Neuronal stem cell (in vitro differentiated cells): ENCODE data around the gene PIK3R2.

Source experiments
- DNase-seq: peaks from one replicate; pipeline ENCODE4 v3.0.0-alpha.2; 2013; ENCODE audit warnings: low spot score
- H2AFZ ChIP-seq: one replicate; pipeline ENCODE4 v1.6.1; 2013; ENCODE audit warnings: mild to moderate bottlenecking, low read length, inconsistent platforms
- H2AK5ac ChIP-seq: 2 replicates; pipeline ENCODE4 v1.6.1; 2013; ENCODE audit warnings: low read depth, mild to moderate bottlenecking, inconsistent platforms, low read length, moderate library complexity, mixed read lengths
- H2BK120ac ChIP-seq: 2 replicates; pipeline ENCODE4 v1.6.1; 2013; ENCODE audit warnings: low read depth, mild to moderate bottlenecking, inconsistent platforms, low read length, moderate library complexity, mixed read lengths
- H2BK12ac ChIP-seq: one replicate; pipeline ENCODE4 v1.6.1; 2013; ENCODE audit warnings: low read length, inconsistent platforms
- H2BK15ac ChIP-seq: 2 replicates; pipeline ENCODE4 v1.6.1; 2013; ENCODE audit warnings: mild to moderate bottlenecking, low read length, inconsistent platforms, mixed read lengths
- H2BK5ac ChIP-seq: one replicate; pipeline ENCODE4 v1.6.1; 2013; ENCODE audit warnings: inconsistent platforms, mild to moderate bottlenecking, low read length, moderate library complexity
- H3K14ac ChIP-seq: one replicate; pipeline ENCODE4 v1.6.1; 2013; ENCODE audit warnings: low read length, inconsistent platforms
- H3K18ac ChIP-seq: 2 replicates; pipeline ENCODE4 v1.6.1; 2013; ENCODE audit warnings: low read length, inconsistent platforms
- H3K23ac ChIP-seq: 2 replicates; pipeline ENCODE4 v1.6.1; 2013; ENCODE audit warnings: low read depth, mild to moderate bottlenecking, mixed read lengths, low read length, inconsistent platforms; ENCODE audit not compliant: poor library complexity
- H3K27ac ChIP-seq: replicated peaks from 3 replicates; pipeline ENCODE4 v1.5.1; 2013; ENCODE audit warnings: low read length, inconsistent platforms
- H3K27me3 ChIP-seq, 3 experiments: 2 replicates each; pipeline ENCODE4 v1.6.1; 2013; ENCODE audit warnings: low read length in 3 of 3, mild to moderate bottlenecking in 2 of 3, inconsistent platforms in 1 of 3, low read depth in 1 of 3, mixed read lengths in 1 of 3, moderate library complexity in 1 of 3; ENCODE audit not compliant: control insufficient read depth in 3 of 3, insufficient read depth in 3 of 3
- H3K36me3 ChIP-seq, 2 donors: replicated peaks in 1 of 2; 2 replicates each; pipeline ENCODE4 v1.6.1; 2013; ENCODE audit warnings: low read length in 2 of 2; ENCODE audit not compliant: control insufficient read depth in 2 of 2, insufficient read depth in 2 of 2
- H3K4ac ChIP-seq: 2 replicates; pipeline ENCODE4 v1.6.1; 2013; ENCODE audit warnings: inconsistent platforms, mild to moderate bottlenecking, low read length, moderate library complexity
- H3K4me1 ChIP-seq, 2 donors: 1 replicate in 1 of 2; 2 replicates in 1 of 2; pipeline ENCODE4 v1.6.1; 2013; ENCODE audit warnings: low read length in 2 of 2, low read depth in 1 of 2; ENCODE audit not compliant: control insufficient read depth in 2 of 2, insufficient read depth in 1 of 2
- H3K4me2 ChIP-seq: one replicate; pipeline ENCODE4 v1.6.1; 2013; ENCODE audit warnings: mild to moderate bottlenecking, low read length, inconsistent platforms; ENCODE audit not compliant: insufficient read depth, poor library complexity, severe bottlenecking
- H3K4me3 ChIP-seq, 2 donors: 2 replicates each; pipeline ENCODE4 v1.5.1; 2013; ENCODE audit warnings: low read length in 2 of 2, mild to moderate bottlenecking in 2 of 2, inconsistent platforms in 1 of 2, moderate library complexity in 1 of 2
- H3K79me1 ChIP-seq: one replicate; pipeline ENCODE4 v1.6.1; 2013; ENCODE audit warnings: low read depth, mild to moderate bottlenecking, inconsistent platforms, low read length, moderate library complexity
- H3K9ac ChIP-seq: one replicate; pipeline ENCODE4 v1.6.1; 2013; ENCODE audit warnings: mild to moderate bottlenecking, low read depth, low read length, inconsistent platforms; ENCODE audit not compliant: poor library complexity
- H3K9me3 ChIP-seq, 2 donors: replicated peaks in 1 of 2; 2 replicates each; pipeline versions ENCODE3 to v1.6.1; 2013; ENCODE audit warnings: low read length in 2 of 2, mild to moderate bottlenecking in 2 of 2, inconsistent platforms in 1 of 2, low read depth in 1 of 2, mixed read lengths in 1 of 2, moderate library complexity in 1 of 2; ENCODE audit not compliant: control insufficient read depth in 2 of 2, insufficient read depth in 1 of 2
- H4K8ac ChIP-seq: one replicate; pipeline ENCODE4 v1.6.1; 2013; ENCODE audit warnings: low read depth, mild to moderate bottlenecking, inconsistent platforms, low read length, moderate library complexity
- H4K91ac ChIP-seq: one replicate; pipeline ENCODE4 v1.6.1; 2013; ENCODE audit warnings: low read length, low read depth, mild to moderate bottlenecking, inconsistent platforms; ENCODE audit not compliant: poor library complexity
- WGBS, 2 donors: extraction: QIAGEN DNeasy Blood & Tissue Kit; methylation state at CpG; one replicate each; pipeline ENCODE4 v1.1.7; 2013; ENCODE audit warnings: missing lambda C conversion rate in 2 of 2, mixed read lengths in 1 of 2; ENCODE audit not compliant: insufficient read length in 2 of 2, insufficient replicate concordance in 1 of 2; ENCODE audit errors: extremely low coverage in 2 of 2; 5-methylcytosine and 5-hydroxymethylcytosine counted together

The PIK3R2 gene

DNA sequence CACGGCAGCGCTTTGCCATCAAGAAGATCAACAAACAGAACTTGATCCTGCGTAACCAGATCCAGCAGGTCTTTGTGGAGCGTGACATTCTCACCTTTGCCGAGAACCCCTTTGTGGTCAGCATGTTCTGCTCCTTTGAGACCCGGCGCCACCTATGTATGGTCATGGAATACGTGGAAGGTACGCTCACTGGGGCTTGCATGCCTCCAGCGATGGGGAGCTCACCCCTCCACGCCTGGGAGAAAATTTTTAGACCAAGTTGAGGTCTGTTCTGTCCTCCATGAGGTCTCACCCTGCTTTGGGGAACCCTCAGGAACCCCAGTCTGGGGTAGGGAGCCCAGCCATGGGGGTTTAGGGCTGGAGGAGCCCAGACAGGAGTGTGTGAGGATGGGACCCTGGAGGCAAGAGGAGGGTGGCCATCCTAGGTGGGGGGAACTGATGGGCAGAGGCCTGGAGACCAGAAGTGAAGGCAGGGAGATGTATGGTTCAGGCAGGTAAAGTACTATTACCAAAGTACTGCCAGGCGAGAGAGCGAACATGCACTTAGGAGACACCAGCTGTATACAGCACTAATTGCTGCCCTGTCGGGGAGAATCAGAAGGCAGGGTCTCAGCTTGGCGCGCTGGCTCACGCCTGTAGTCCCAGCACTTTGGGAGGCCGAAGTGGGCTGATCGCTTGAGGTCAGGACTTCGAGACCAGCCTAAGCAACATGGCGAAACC lies 22.3 kb upstream of the PIK3R2 start:
- Histone ChIP-seq H3K79me1 (no peaks in the 10 kb centered on the region), H3K9ac (no peak overlapping the region), H2AK5ac (no peak overlapping the region), H4K8ac (no peak overlapping the region), H3K9me3 (peaks cover 0 to 2% of the 10 kb centered on the region in 2 donors), H3K14ac (no peak overlapping the region), H3K4me2 (no peak overlapping the region), H2BK120ac (no peak overlapping the region), H2BK5ac (no peak overlapping the region), H3K18ac (no peak overlapping the region), H2BK12ac (no peak overlapping the region), H3K27me3 (no peaks in the 10 kb centered on the region), H3K4me1 (no peaks in the 10 kb centered on the region), H3K4me3 (peak overlapping the region in 1 of 2 donors; percentile 14), H3K4ac (no peak overlapping the region), H3K36me3 (peaks cover 34 to 77% of the 10 kb centered on the region in 2 donors), H2BK15ac (no peak overlapping the region), H4K91ac (no peak overlapping the region), H3K23ac (peak overlapping the region; percentile 80), H2AFZ (no peak overlapping the region), H3K27ac (no peak overlapping the region)
- no CpG with 5 or more reads among the region's 21 CpGs for WGBS, 2 donors
- DNase-seq: no peak

DNA sequence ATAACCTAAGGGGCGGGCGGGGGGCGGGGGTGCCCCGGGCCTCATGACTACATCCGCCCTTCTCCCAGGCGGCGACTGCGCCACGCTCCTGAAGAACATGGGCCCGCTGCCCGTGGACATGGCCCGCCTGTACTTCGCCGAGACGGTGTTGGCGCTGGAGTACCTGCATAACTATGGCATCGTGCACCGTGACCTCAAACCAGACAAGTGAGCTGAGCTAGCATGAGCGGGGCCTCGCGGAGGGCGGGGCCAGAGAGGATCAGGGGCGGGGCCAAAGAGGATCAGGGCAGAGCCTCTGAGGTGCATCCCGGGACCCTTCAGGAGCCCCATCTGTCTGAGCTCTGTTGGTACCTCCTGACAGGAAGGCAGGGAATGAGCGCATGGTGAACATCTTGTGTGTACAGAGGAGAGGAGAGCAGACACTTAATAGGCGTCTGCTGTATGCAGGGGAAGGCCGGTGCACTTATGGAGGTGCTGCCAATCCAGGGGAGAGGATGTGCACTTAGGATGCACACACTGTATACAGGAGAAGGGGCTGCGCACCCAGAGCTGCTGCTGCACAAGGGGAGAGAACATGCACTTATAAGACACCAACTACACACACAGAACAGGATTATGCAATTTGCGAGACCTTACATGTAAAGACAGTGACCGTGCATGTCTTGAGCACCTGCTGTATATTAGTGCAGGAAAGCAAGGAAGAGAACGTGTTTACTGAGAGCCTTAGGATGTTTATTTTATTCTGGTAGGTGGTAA lies 20.9 kb upstream of the PIK3R2 start:
- no peak overlapping the region for H2AFZ ChIP-seq
- no peak overlapping the region for H3K4me3 ChIP-seq
- H2BK15ac ChIP-seq: no peak overlapping the region
- no peak overlapping the region for H4K91ac ChIP-seq
- no peak overlapping the region for H3K23ac ChIP-seq
- no peak overlapping the region for H2BK5ac ChIP-seq
- H2BK12ac ChIP-seq: no peak overlapping the region
- H3K27ac ChIP-seq: no peak overlapping the region
- H3K18ac ChIP-seq: no peak overlapping the region
- no peaks in the 10 kb centered on the region for H3K27me3 ChIP-seq
- no peak for DNase-seq
- H3K9me3 ChIP-seq: peaks cover 0 to 2% of the 10 kb centered on the region in 2 donors
- no peak overlapping the region for H4K8ac ChIP-seq
- H3K79me1 ChIP-seq: no peaks in the 10 kb centered on the region
- H3K36me3 ChIP-seq: peaks cover 33 to 83% of the 10 kb centered on the region in 2 donors
- H2AK5ac ChIP-seq: no peak overlapping the region
- H2BK120ac ChIP-seq: no peak overlapping the region
- no CpG with 5 or more reads among the region's 31 CpGs for WGBS, 2 donors
- no peaks in the 10 kb centered on the region for H3K4me1 ChIP-seq
- H3K4me2 ChIP-seq: no peak overlapping the region
- H3K4ac ChIP-seq: no peak overlapping the region
- H3K9ac ChIP-seq: no peak overlapping the region
- no peak overlapping the region for H3K14ac ChIP-seq

GRCh38 chr19:18135712-18136584 lies 17.0 kb upstream of the PIK3R2 start:
- no peak overlapping the region for H2AK5ac ChIP-seq
- no peak overlapping the region for H3K9ac ChIP-seq
- H2BK12ac ChIP-seq: no peak overlapping the region
- no peak overlapping the region for H3K4ac ChIP-seq
- no peak overlapping the region for H3K4me2 ChIP-seq
- H3K4me3 ChIP-seq: no peak overlapping the region
- no peak overlapping the region for H3K14ac ChIP-seq
- H3K9me3 ChIP-seq: peaks cover 0 to 2% of the 10 kb centered on the region in 2 donors
- no peak overlapping the region for H3K27ac ChIP-seq
- H2BK15ac ChIP-seq: no peak overlapping the region
- no peak overlapping the region for H4K8ac ChIP-seq
- H2AFZ ChIP-seq: no peak overlapping the region
- H3K4me1 ChIP-seq: no peaks in the 10 kb centered on the region
- no peak overlapping the region for H3K23ac ChIP-seq
- no peak overlapping the region for H2BK120ac ChIP-seq
- no peak for DNase-seq
- H4K91ac ChIP-seq: no peak overlapping the region
- WGBS, 2 donors: no CpG with 5 or more reads among the region's 18 CpGs
- H3K27me3 ChIP-seq: no peaks in the 10 kb centered on the region
- no peak overlapping the region for H3K18ac ChIP-seq
- H3K36me3 ChIP-seq: peaks cover 22 to 75% of the 10 kb centered on the region in 2 donors
- H3K79me1 ChIP-seq: no peaks in the 10 kb centered on the region
- H2BK5ac ChIP-seq: peak overlapping the region; percentile 75
